K562 (cell line): ENCODE data around the gene TM9SF4. TPM values are rescaled to one million over a fixed set of nuclear protein-coding genes. Genes with fewer than 3 reads are reported as not detected.
A peak's percentile ranks its signal among the peaks of the same experiment; 100 is the strongest.

ENCODE experiments used
- C11orf30 ChIP-seq: fragments of 450-650 bp; IDR thresholded peaks from 2 replicates; pipeline ENCODE4 v1.6.1; 2016; ENCODE audit warnings: low read depth, mild to moderate bottlenecking
- CAMTA2 ChIP-seq: fragments of 250-450 bp; sonication (Bioruptor Pico); conservative IDR thresholded peaks from 2 replicates; pipeline ENCODE4 v1.5.1; 2022
- FOSL1 ChIP-seq: fragments of 200-800 bp; sonication (Bioruptor generic); conservative IDR thresholded peaks from 2 replicates; pipeline ENCODE4 v1.6.1; 2016; ENCODE audit warnings: missing genetic modification characterization, missing compliant biosample characterization
- HNRNPL ChIP-seq: fragments of 200-400 bp; formaldehyde crosslinking; IDR thresholded peaks from 2 replicates; pipeline ENCODE4 v1.6.1; 2017; ENCODE audit warnings: low read depth, mild to moderate bottlenecking, low read length
- KDM4B ChIP-seq, 2 experiments: fragments of 450-650 bp in 1 of 2; sonication (generic) in 1 of 2; IDR thresholded peaks; 2 replicates each; pipeline ENCODE4 v1.6.1; 2016 to 2017; ENCODE audit warnings: borderline replicate concordance in 2 of 2, antibody characterized with exemption in 1 of 2, low read depth in 1 of 2, mild to moderate bottlenecking in 1 of 2
- KLF16 ChIP-seq: IDR thresholded peaks from 2 replicates; pipeline ENCODE4 v1.6.1; 2016; ENCODE audit warnings: antibody characterized with exemption
- MCM2 ChIP-seq: fragments of 450-650 bp; IDR thresholded peaks from 2 replicates; pipeline ENCODE4 v1.6.1; 2017; ENCODE audit warnings: low read depth, mild to moderate bottlenecking
- POLR3A ChIP-seq: IDR thresholded peaks from 2 replicates; pipeline ENCODE4 v1.6.1; 2011; ENCODE audit warnings: borderline replicate concordance, mild to moderate bottlenecking, moderate library complexity; ENCODE audit not compliant: insufficient read length, insufficient read depth; ENCODE audit errors: extremely low read depth
- SLC30A9 ChIP-seq: fragments of 250-450 bp; sonication (Bioruptor Pico); IDR thresholded peaks from 2 replicates; pipeline ENCODE4 v1.8.0; 2022; ENCODE audit warnings: mild to moderate bottlenecking, moderate library complexity
- SMARCE1 ChIP-seq: fragments of 450-650 bp; IDR thresholded peaks from 2 replicates; pipeline ENCODE4 v1.7.1; 2016; ENCODE audit warnings: mild to moderate bottlenecking
- SREBF2 ChIP-seq: sonication (generic); formaldehyde crosslinking; IDR thresholded peaks from 2 replicates; pipeline ENCODE4 v1.4.0; 2020; ENCODE audit warnings: mild to moderate bottlenecking, missing genetic modification reagents
- STAT5A ChIP-seq: IDR thresholded peaks from 2 replicates; pipeline ENCODE4 v1.6.1; 2012; ENCODE audit warnings: low read length, inconsistent platforms, borderline replicate concordance
- ZNF445 ChIP-seq: fragments of 250-450 bp; sonication (Bioruptor Pico); IDR thresholded peaks from 2 replicates; pipeline ENCODE4 v1.4.0; 2020; ENCODE audit warnings: low read depth, mild to moderate bottlenecking, moderate library complexity
- ZNF589 ChIP-seq: fragments of 200-800 bp; sonication (Bioruptor generic); IDR thresholded peaks from 2 replicates; pipeline ENCODE4 v1.6.1; 2016; ENCODE audit warnings: low read depth, missing genetic modification characterization, missing compliant biosample characterization
- ZNF696 ChIP-seq: fragments of 250-450 bp; sonication (Bioruptor Pico); conservative IDR thresholded peaks from 2 replicates; pipeline ENCODE4 v1.4.0; 2020; ENCODE audit warnings: mild to moderate bottlenecking, moderate library complexity
- ZNF699 ChIP-seq: fragments of 250-450 bp; sonication (Bioruptor Pico); IDR thresholded peaks from 2 replicates; pipeline ENCODE4 v1.8.0; 2021; ENCODE audit warnings: mild to moderate bottlenecking, moderate library complexity; ENCODE audit not compliant: insufficient replicate concordance
- polyA plus RNA-seq, 8 experiments: library from polyadenylated mRNA; depleted of rRNA in 4 of 8; stranded (reverse) in 5 of 8; unstranded in 3 of 8; fragments of >200 nt; fragmentation: Nextera tagmentation in 2 of 8; fragmentation: Illumina TruSeq in 1 of 8; extraction: Ambion mirVana in 2 of 8; extraction: Trizol in 1 of 8; gene quantifications; 2 replicates each; pipeline versions ENCODE4 v1.2.1 to v1.2.3, GENCODE V29; 2011 to 2014; ENCODE audit warnings: inconsistent platforms in 1 of 8, missing spikeins in 1 of 8
- total RNA-seq, 7 experiments: library from RNA; depleted of rRNA in 6 of 7; stranded (reverse); fragments of >200 nt in 6 of 7; fragmentation: Illumina TruSeq in 2 of 7; extraction: Trizol in 2 of 7; gene quantifications; 2 replicates each; pipeline versions ENCODE4 v1.2.1 to v1.2.3, GENCODE V29; 2011 to 2021; ENCODE audit warnings: low replicate concordance in 1 of 7
- TF ChIP-seq, protein P1 (sequence below): fragments of 250-450 bp; sonication (Bioruptor Pico); IDR thresholded peaks from 2 replicates; pipeline ENCODE4 v1.8.0; 2022; ENCODE audit warnings: moderate library complexity, mild to moderate bottlenecking, inconsistent platforms
- TF ChIP-seq, protein P2 (sequence below): sonication (generic); formaldehyde crosslinking; IDR thresholded peaks from 2 replicates; pipeline ENCODE4 v1.8.1; 2023; ENCODE audit warnings: mild to moderate bottlenecking, missing genetic modification reagents
- TF ChIP-seq, protein P3 (sequence below): sonication (generic); formaldehyde crosslinking; IDR thresholded peaks from 2 replicates; pipeline ENCODE4 v1.8.0; 2023; ENCODE audit warnings: mild to moderate bottlenecking, missing genetic modification reagents
- TF ChIP-seq, protein P4 (sequence below), 2 experiments: fragments of 450-650 bp in 1 of 2; IDR thresholded peaks; 2 replicates each; pipeline ENCODE4 v1.6.1; 2011 to 2017; ENCODE audit warnings: low read depth in 2 of 2, antibody characterized with exemption in 1 of 2, borderline replicate concordance in 1 of 2, low read length in 1 of 2, mild to moderate bottlenecking in 1 of 2, mixed read lengths in 1 of 2; ENCODE audit not compliant: control insufficient read depth in 1 of 2
- TF ChIP-seq, protein P5 (sequence below): fragments of 450-650 bp; conservative IDR thresholded peaks from 2 replicates; pipeline ENCODE4 v1.6.1; 2016; ENCODE audit warnings: missing genetic modification characterization, low read depth, mild to moderate bottlenecking, control low read depth, missing compliant biosample characterization

Gene TM9SF4
- total and polyA plus RNA-seq, 9 of the 15 experiments (the other 6 are each of a cell fraction or from before 2014, with no cell fraction given), result 14.5 to 46.3 (median 26.9) TPM

DNA sequence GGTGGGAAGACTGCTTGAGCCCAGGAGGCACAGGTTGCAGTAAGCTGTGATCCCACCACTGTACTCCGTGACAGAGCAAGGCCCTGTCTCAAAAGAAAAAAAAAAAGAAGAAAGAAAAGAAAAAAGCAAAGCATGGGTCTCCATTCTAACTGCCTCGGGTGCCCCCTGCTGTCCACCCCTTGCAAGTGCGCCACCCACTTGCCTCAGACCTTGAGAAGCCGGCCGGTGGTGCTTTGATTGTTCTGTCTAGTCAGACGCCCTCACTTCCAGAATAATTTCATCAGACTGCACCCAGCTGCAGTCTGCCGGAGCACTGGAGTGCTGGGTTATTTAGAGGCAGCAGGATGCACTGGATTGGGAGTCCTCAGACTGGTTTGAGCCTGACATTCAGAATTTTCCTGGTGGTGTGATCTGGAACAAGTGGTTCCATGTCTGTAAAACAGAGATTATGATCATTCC is 17.6 kb upstream of the TM9SF4 start (continued):
- TF ChIP-seq SREBF2 (CRISPR knock-in tag), result no peak
- no peak for TF ChIP-seq CAMTA2 (CRISPR knock-in tag)
- TF ChIP-seq, protein P1, sequence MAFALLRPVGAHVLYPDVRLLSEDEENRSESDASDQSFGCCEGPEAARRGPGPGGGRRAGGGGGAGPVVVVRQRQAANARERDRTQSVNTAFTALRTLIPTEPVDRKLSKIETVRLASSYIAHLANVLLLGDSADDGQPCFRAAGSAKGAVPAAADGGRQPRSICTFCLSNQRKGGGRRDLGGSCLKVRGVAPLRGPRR, result no peak
- TF ChIP-seq ZNF445 (CRISPR knock-in tag), result no peak
- TF ChIP-seq, protein P2, sequence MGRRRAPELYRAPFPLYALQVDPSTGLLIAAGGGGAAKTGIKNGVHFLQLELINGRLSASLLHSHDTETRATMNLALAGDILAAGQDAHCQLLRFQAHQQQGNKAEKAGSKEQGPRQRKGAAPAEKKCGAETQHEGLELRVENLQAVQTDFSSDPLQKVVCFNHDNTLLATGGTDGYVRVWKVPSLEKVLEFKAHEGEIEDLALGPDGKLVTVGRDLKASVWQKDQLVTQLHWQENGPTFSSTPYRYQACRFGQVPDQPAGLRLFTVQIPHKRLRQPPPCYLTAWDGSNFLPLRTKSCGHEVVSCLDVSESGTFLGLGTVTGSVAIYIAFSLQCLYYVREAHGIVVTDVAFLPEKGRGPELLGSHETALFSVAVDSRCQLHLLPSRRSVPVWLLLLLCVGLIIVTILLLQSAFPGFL (CRISPR knock-in tag), result no peak
- TF ChIP-seq STAT5A, result no peak
- TF ChIP-seq C11orf30, result no peak
- TF ChIP-seq SLC30A9 (CRISPR knock-in tag), result no peak
- TF ChIP-seq HNRNPL, result no peak
- no peak for TF ChIP-seq FOSL1
- no peak for TF ChIP-seq ZNF699 (CRISPR knock-in tag)
- no peak for TF ChIP-seq SMARCE1
- TF ChIP-seq, protein P3, sequence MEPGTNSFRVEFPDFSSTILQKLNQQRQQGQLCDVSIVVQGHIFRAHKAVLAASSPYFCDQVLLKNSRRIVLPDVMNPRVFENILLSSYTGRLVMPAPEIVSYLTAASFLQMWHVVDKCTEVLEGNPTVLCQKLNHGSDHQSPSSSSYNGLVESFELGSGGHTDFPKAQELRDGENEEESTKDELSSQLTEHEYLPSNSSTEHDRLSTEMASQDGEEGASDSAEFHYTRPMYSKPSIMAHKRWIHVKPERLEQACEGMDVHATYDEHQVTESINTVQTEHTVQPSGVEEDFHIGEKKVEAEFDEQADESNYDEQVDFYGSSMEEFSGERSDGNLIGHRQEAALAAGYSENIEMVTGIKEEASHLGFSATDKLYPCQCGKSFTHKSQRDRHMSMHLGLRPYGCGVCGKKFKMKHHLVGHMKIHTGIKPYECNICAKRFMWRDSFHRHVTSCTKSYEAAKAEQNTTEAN (CRISPR knock-in tag), result no peak
- no peak for TF ChIP-seq ZNF589 (CRISPR knock-in tag)
- TF ChIP-seq, protein P4, sequence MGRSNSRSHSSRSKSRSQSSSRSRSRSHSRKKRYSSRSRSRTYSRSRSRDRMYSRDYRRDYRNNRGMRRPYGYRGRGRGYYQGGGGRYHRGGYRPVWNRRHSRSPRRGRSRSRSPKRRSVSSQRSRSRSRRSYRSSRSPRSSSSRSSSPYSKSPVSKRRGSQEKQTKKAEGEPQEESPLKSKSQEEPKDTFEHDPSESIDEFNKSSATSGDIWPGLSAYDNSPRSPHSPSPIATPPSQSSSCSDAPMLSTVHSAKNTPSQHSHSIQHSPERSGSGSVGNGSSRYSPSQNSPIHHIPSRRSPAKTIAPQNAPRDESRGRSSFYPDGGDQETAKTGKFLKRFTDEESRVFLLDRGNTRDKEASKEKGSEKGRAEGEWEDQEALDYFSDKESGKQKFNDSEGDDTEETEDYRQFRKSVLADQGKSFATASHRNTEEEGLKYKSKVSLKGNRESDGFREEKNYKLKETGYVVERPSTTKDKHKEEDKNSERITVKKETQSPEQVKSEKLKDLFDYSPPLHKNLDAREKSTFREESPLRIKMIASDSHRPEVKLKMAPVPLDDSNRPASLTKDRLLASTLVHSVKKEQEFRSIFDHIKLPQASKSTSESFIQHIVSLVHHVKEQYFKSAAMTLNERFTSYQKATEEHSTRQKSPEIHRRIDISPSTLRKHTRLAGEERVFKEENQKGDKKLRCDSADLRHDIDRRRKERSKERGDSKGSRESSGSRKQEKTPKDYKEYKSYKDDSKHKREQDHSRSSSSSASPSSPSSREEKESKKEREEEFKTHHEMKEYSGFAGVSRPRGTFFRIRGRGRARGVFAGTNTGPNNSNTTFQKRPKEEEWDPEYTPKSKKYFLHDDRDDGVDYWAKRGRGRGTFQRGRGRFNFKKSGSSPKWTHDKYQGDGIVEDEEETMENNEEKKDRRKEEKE (IDR thresholded peaks at IDR 0.05; ENCODE audit: borderline replicate concordance in 1 of 2, control insufficient read depth in 1 of 2, low read depth in 2 of 2, low read length in 1 of 2), result no peak
- no peak for TF ChIP-seq ZNF696 (CRISPR knock-in tag)
- no peak for TF ChIP-seq KDM4B (IDR thresholded peaks at IDR 0.05; ENCODE audit: borderline replicate concordance in 2 of 2, low read depth in 1 of 2)
- TF ChIP-seq POLR3A, result no peak
- TF ChIP-seq, protein P5, sequence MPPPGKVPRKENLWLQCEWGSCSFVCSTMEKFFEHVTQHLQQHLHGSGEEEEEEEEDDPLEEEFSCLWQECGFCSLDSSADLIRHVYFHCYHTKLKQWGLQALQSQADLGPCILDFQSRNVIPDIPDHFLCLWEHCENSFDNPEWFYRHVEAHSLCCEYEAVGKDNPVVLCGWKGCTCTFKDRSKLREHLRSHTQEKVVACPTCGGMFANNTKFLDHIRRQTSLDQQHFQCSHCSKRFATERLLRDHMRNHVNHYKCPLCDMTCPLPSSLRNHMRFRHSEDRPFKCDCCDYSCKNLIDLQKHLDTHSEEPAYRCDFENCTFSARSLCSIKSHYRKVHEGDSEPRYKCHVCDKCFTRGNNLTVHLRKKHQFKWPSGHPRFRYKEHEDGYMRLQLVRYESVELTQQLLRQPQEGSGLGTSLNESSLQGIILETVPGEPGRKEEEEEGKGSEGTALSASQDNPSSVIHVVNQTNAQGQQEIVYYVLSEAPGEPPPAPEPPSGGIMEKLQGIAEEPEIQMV (tag), result no peak
- peak; percentile 43; the same call in 1 of the 2 replicates for TF ChIP-seq KLF16
- TF ChIP-seq MCM2, result no peak
